Esophagus squamous epithelium (tissue), 5 donors: ENCODE measurements around the gene MOV10. TPM values are rescaled to one million over a fixed set of nuclear protein-coding genes. Genes with fewer than 3 reads are reported as not detected.
A peak's percentile ranks its signal among the peaks of the same experiment; 100 is the strongest.

Experiments used
- DNase-seq: peaks from one replicate; lab custom pipeline; 2025; lab: John Stamatoyannopoulos, UW
- H3K27ac ChIP-seq, 4 donors: fragments of 200-600 bp; sonication (generic); one replicate each; pipeline ENCODE4 v1.5.1; 2016 to 2019; ENCODE audit warnings: mild to moderate bottlenecking in 1 of 4
- H3K27me3 ChIP-seq, 4 donors: fragments of 200-600 bp; sonication (generic); 1 replicate in 3 of 4; 2 replicates in 1 of 4; pipeline versions ENCODE4 v1.5.1 to v1.6.0; 2017 to 2021; ENCODE audit warnings: antibody characterized with exemption in 1 of 4
- H3K36me3 ChIP-seq, 3 donors: fragments of 200-600 bp; sonication (generic); one replicate each; pipeline ENCODE4 v1.5.1; 2016 to 2019
- H3K4me1 ChIP-seq, 3 donors: fragments of 200-600 bp; sonication (generic); one replicate each; pipeline ENCODE4 v1.5.1; 2017 to 2019
- H3K4me3 ChIP-seq, 4 donors: fragments of 200-600 bp; sonication (generic); 1 replicate in 3 of 4; 2 replicates in 1 of 4; pipeline ENCODE4 v1.5.1; 2016 to 2019; ENCODE audit warnings: mild to moderate bottlenecking in 2 of 4, moderate library complexity in 1 of 4
- H3K9me3 ChIP-seq, 3 donors: fragments of 200-600 bp; sonication (generic); one replicate each; pipeline ENCODE4 v1.5.1; 2016 to 2019
- CTCF ChIP-seq, 6 experiments: fragments of 450-650 bp in 4 of 6; fragments of 200-600 bp in 2 of 6; sonication (generic) in 2 of 6; IDR thresholded peaks; one replicate each; pipeline ENCODE4 v1.5.1; 2016 to 2019; ENCODE audit warnings: antibody characterized with exemption in 6 of 6, mild to moderate bottlenecking in 4 of 6, moderate library complexity in 4 of 6
- POLR2A ChIP-seq, 4 donors: fragments of 450-650 bp; IDR thresholded peaks; one replicate each; pipeline ENCODE4 v1.6.1; 2017; ENCODE audit warnings: antibody characterized with exemption in 4 of 4, mild to moderate bottlenecking in 4 of 4, moderate library complexity in 3 of 4
- WGBS, 2 donors: methylation state at CpG; one replicate each; pipeline ENCODE4 v1.1.5; 2018; 5-methylcytosine and 5-hydroxymethylcytosine counted together
- intact Hi-C: fragments of 100-400 bp; cut with DNase I; formaldehyde crosslinking; loops from one replicate; pipeline ENCODE4 v1.15.0; 2022
- total RNA-seq, 4 donors: library from RNA; depleted of rRNA; stranded (reverse); fragments of >200 nt; gene quantifications; one replicate each; pipeline ENCODE4 v1.1.0, GENCODE V29; 2016
- donor health status: DM: yes; HTN: yes; CAD: no.

The MOV10 gene
- total RNA-seq, 4 donors from 2014 or later: 16.5 to 34.2 (median 28.9) TPM

- H3K4me3 ChIP-seq: no peak overlapping the region
- peaks cover 4 to 85% (median 26%) of the 10 kb centered on the region in 3 donors for H3K4me1 ChIP-seq
- H3K9me3 ChIP-seq: no peaks in the 10 kb centered on the region
- no peaks in the 10 kb centered on the region for H3K27me3 ChIP-seq
- peaks cover 0 to 43% (median 0%) of the 10 kb centered on the region in 3 donors for H3K36me3 ChIP-seq
- TF ChIP-seq POLR2A (IDR thresholded peaks at IDR 0.05): no peak
- no peak for TF ChIP-seq CTCF (IDR thresholded peaks at IDR 0.05)
- peak overlapping the region in 1 of 4 donors; percentile 78 for H3K27ac ChIP-seq
- no peak for DNase-seq
- intact Hi-C loops: no loop called here
Observed at GRCh38 chr1:112629256-112629655, 45.2 kb upstream of the MOV10 start.

DNA sequence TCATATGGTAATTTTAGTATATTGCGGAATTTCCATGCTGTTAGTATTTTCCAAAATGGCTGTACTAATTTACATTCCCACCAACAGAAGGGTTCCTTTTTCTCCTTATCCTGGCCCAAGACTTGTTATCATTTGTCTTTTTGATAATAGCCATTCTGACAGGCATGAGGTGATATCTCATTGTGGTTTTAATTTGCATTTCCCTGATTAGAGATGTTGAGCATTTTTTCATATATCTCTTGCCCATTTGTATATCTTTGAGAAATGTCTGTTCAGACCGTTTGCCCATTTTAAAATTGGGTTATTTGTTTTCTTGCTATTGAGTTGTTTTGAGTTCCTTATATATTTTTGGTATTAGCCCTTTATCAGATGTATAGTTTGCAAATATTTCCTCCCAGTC is 40.8 kb upstream of the MOV10 start:
- Histone ChIP-seq H3K27ac (no peak overlapping the region), H3K9me3 (no peaks in the 10 kb centered on the region), H3K36me3 (peaks cover 0 to 26% (median 0%) of the 10 kb centered on the region in 3 donors), H3K27me3 (no peaks in the 10 kb centered on the region), H3K4me1 (peaks cover 11 to 85% (median 44%) of the 10 kb centered on the region in 3 donors), H3K4me3 (no peak overlapping the region)
- WGBS, 2 donors: 85 to 91% methylated on average over 2 of the region's 2 CpGs
- intact Hi-C loops: no loop called here
- DNase-seq: no peak
- TF ChIP-seq CTCF (IDR thresholded peaks at IDR 0.05): no peak
- no peak for TF ChIP-seq POLR2A (IDR thresholded peaks at IDR 0.05)

DNA sequence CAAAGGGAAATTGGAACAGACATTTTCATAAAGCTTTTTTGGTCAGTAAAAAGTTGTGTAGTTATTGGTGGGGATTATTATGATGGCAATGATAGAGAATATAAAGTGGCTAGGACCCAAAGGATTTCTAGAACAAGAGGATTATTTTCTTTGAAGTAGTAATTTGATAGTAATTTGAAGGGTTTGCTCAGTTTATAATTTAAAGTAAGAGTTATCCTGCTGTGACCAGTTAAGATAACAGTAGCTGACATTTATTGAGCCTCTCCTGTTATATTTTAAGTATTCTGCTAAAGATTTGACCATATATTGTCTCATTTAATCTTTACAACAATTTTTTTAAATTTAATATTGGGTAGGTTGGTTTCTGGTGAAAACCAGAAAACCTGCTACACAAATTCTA is 40.1 kb upstream of the MOV10 start:
- H3K4me1 ChIP-seq: peaks cover 11 to 80% (median 39%) of the 10 kb centered on the region in 3 donors
- intact Hi-C loops: no loop called here
- no peak overlapping the region for H3K4me3 ChIP-seq
- no peak overlapping the region for H3K27ac ChIP-seq
- H3K9me3 ChIP-seq: no peaks in the 10 kb centered on the region
- peaks cover 0 to 23% (median 0%) of the 10 kb centered on the region in 3 donors for H3K36me3 ChIP-seq
- no peaks in the 10 kb centered on the region for H3K27me3 ChIP-seq
- no peak for TF ChIP-seq CTCF (IDR thresholded peaks at IDR 0.05)
- no peak for TF ChIP-seq POLR2A (IDR thresholded peaks at IDR 0.05)
- DNase-seq: no peak

GRCh38 chr1:112636056-112636455 is 38.4 kb upstream of the MOV10 start:
- Histone ChIP-seq H3K9me3 (no peaks in the 10 kb centered on the region), H3K4me1 (peaks cover 11 to 68% (median 34%) of the 10 kb centered on the region in 3 donors), H3K27me3 (no peaks in the 10 kb centered on the region), H3K36me3 (peaks cover 0 to 7% (median 0%) of the 10 kb centered on the region in 3 donors), H3K4me3 (no peak overlapping the region), H3K27ac (peak overlapping the region in 2 of 4 donors; percentile 49 to 59)
- DNase-seq: no peak
- no peak for TF ChIP-seq CTCF (IDR thresholded peaks at IDR 0.05)
- TF ChIP-seq POLR2A (IDR thresholded peaks at IDR 0.05): no peak
- WGBS, 2 donors: 67 to 77% methylated on average over 2 of the region's 2 CpGs
- intact Hi-C loops: no loop called here

GRCh38 chr1:112636597-112637253 is 37.7 kb upstream of the MOV10 start:
- Histone ChIP-seq H3K9me3 (no peaks in the 10 kb centered on the region), H3K4me3 (no peak overlapping the region), H3K36me3 (peaks cover 0 to 5% (median 0%) of the 10 kb centered on the region in 3 donors), H3K4me1 (peaks cover 11 to 70% (median 34%) of the 10 kb centered on the region in 3 donors), H3K27me3 (no peaks in the 10 kb centered on the region), H3K27ac (peak overlapping the region in 2 of 4 donors; percentile 49 to 59)
- intact Hi-C loops: no loop called here
- no peak for DNase-seq
- TF ChIP-seq POLR2A (IDR thresholded peaks at IDR 0.05): no peak
- no peak for TF ChIP-seq CTCF (IDR thresholded peaks at IDR 0.05)
